Stimulated activated CD4-positive, alpha-beta T cell treated with anti-CD3 and anti-CD28 coated beads, TNF-alpha, amount 100 ng/mL, for 48 hours (primary cell): ENCODE data around the gene XIST.
"Not testable (repeated sequence)": the region's sequence is repeated elsewhere in the genome, so short reads cannot be mapped to it uniquely, and the experiment has no call there.

ENCODE experiments used
- DNase-seq, 3 donors: peaks; one replicate each; pipeline ENCODE4 v3.0.0-alpha.2; 2020; ENCODE audit warnings: low read depth in 3 of 3

Gene XIST

GRCh38 chrX:73852467-73852866 lies at the start of gene XIST:
Gene XIST (minus strand): TSS chrX:73852714.
- DNase-seq: peak in 1 of 3 donors; percentile 52

DNA sequence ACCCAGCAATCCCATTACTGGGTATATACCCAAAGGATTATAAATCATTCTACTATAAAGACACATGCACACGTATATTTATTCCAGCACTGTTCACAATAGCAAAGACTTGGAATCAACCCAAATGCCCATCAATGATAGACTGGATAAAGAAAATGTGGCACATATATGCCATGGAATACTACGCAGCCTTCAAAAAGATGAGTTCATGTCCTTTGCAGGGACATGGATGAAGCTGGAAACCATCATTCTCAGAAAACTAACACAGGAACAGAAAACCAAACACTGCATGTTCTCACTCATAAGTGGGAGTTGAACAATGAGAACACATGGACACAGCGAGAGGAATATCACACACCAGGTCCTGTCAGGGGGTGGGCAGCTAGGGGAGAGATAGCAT lies 45.8 kb upstream of the XIST start:
- DNase-seq: not testable (repeated sequence)

- peak in 1 of 3 donors; percentile 5 for DNase-seq
Observed at GRCh38 chrX:73892515-73893090, 40.1 kb upstream of the XIST start.

DNA sequence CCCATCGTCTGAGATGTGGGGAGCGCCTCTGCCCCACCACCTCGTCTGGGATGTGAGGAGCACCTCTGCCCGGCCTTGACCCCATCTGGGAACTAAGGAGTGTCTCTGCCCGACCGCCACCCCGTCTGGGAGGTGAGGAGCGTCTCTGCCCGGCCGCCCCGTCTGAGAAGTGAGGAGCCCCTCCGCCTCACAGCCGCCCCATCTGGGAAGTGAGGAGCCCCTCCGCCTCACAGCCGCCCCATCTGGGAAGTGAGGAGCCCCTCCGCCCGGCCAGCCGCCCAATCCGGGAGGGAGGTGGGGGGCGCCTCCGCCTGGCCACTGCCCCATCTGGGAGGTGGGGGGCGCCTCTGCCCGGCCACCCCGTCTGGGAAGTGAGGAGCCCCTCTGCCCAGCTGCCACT lies 29.7 kb upstream of the XIST start:
- not testable (repeated sequence) for DNase-seq

DNA sequence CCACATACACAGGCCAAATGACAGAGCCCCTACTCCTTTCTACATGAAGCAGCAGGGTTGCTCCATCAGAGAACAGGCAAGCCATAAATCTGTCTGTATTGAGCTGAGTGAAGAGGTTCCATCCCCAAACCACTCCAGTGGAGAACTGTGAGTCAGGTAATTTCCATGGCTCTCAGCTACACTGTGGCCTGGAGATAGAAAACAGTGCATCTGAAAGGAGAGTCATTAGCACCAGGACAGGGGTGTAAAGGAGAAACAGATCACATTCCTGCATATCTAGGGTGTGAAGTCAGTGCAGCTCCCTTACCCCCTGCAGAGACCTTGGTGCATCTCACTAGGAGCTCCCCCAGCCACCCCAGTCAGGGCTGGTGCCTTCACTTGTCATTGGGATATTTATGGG lies 25.2 kb upstream of the XIST start:
- no peak for DNase-seq

DNA sequence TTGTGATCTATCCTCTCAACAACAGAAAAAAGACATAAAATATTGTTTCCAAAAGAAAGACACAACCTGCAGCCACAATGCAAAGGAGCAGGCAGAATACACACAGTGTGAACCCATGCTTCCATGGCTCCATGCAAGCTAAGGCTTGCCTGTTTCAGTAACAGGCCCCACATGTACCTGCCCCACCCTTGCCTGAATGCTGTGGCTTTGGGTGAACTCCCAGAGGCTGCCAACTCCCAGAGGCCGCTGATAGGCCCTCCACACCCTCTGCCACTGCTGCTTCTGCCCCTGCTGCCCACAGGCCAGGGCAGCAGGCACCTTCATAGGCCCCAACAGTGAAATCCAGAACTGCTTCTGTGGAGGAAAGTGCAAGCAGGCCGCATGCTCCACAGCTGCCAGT lies 24.4 kb upstream of the XIST start:
- DNase-seq: no peak

- DNase-seq: no peak
Observed at GRCh38 chrX:73868916-73869315, 16.4 kb upstream of the XIST start.

GRCh38 chrX:73867144-73867543 lies 14.6 kb upstream of the XIST start:
- no peak for DNase-seq

- no peak for DNase-seq
Observed at GRCh38 chrX:73863852-73864251, 11.3 kb upstream of the XIST start.

GRCh38 chrX:73863268-73863667 lies 10.8 kb upstream of the XIST start:
- no peak for DNase-seq

- DNase-seq: no peak
Observed at GRCh38 chrX:73859622-73860021, 7.1 kb upstream of the XIST start.

DNA sequence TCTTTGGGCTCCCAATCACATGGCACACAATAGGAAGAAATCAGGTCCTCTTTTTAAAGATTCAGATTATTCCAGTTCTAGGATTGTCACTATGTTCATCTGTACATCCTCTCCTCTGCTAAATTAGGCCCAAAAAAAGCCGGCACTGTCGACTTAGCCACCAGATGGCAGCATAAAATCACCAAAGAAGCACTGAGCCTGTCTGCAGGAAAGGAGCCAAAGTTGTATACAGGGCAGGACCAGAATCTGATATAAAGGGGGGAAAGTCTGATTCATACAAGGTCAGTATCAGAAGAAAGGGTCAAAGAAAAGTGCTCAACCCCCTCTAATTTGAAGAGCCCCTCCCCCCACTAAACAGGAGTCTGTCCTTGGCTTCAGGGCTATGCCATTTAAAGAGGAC lies 3.0 kb upstream of the XIST start:
- DNase-seq: peak; percentile 14 to 43 (median 16)

- no peak for DNase-seq
Observed at GRCh38 chrX:73852022-73852421, 492 bp downstream of the XIST start.

DNA sequence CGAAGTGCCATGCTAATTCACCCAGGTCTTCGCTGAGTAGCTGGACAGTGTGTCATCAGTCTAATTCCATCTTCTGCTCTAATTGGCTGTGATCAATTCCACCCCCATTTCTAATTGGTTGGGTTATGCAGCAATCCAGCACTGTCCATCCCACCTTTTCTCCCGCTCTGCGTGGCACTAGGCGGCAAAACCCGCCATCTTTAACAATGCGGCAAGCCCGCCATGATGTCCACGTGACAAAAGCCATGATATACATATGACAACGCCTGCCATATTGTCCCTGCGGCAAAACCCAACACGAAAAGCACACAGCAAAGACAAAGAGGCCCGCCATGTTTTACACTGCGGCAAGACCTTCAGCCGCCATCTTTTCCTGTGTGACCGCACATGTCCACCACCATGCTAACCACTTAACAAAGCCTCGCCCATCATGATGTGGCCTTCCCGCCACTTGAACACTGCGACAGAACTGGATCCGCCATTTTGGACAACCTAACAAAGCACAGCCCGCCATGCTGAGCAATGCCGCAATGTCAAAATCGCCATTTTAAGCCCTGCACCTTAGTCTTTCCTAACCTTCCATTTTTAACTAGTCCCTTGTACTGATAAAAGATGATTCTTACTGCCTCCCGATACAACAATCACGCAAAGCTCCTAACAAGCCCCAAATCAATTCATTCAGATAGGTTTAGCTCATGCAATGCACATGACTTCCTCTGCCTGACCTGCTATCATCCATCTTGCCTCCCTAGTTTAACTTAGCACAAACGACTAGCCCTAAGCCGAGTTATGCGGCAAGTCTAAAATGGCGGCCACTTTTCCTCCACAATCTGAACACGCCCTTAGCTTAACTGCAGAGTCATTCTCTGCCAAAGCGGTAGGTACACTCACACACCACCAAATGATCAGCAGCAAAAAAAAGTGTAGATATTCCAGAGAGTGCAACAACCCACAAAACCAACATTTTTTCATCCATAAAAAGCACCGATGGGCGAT lies 1.2 kb downstream of the XIST start:
- DNase-seq: peak in 1 of 3 donors; percentile 38

GRCh38 chrX:73850124-73851013 lies 2.1 kb downstream of the XIST start:
- no peak for DNase-seq

DNA sequence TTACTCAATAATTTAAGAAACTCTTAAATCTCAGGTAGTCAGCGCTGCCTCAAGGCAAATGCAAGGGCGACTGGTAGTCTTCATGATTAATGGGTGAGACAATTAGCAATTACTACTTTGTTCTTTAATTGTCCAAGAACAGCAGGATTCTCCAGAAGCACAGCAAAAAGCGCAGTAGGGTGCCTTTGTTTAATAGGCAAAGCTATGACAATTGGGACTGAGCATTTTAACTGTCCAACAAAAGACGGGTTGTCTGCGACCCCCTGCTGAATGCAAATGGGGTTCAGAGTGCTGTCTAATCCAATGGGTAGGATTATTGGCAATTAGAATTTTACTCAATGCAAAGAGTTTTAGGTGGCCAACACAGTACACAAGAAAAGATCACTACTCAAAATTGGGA lies 3.4 kb downstream of the XIST start:
- no peak for DNase-seq

DNA sequence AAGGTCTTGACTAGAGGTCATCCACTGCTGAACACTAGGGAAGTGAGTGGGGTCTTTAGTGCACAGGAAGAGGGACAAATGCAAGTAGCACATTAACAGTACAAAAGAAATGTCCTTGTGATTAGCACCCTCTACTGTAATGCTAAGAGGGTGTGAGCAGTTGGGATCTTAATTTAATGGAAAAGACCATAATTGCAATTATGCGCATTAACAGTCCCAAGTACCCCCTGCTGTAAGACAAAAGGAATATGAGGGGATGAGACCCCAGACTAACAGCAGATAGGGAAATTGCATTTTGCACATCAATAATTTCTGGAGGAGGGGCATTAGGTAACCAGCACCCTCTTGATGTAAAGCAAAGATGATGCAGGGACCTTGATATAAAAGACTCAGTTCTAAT lies 4.5 kb downstream of the XIST start:
- DNase-seq: no peak

DNA sequence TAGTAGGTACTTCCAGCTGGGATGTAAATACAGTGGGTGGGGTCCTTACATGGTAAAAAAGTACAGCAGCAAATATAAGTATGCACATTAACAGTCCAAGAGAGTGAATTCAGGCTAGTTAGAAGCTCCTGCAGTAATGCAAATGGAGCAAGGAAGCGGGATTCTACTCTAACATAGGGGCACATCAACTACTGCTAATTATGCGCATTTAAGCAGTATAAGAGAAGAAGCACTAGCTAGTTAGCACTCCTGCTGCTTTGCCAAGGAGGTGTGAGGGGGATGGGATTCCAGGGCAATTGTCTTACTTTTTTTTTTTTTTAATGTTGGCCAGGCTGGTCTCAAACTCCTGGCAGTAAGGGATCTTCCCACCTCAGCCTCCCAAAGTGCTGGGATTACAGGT lies 5.4 kb downstream of the XIST start:
- DNase-seq: no peak

DNA sequence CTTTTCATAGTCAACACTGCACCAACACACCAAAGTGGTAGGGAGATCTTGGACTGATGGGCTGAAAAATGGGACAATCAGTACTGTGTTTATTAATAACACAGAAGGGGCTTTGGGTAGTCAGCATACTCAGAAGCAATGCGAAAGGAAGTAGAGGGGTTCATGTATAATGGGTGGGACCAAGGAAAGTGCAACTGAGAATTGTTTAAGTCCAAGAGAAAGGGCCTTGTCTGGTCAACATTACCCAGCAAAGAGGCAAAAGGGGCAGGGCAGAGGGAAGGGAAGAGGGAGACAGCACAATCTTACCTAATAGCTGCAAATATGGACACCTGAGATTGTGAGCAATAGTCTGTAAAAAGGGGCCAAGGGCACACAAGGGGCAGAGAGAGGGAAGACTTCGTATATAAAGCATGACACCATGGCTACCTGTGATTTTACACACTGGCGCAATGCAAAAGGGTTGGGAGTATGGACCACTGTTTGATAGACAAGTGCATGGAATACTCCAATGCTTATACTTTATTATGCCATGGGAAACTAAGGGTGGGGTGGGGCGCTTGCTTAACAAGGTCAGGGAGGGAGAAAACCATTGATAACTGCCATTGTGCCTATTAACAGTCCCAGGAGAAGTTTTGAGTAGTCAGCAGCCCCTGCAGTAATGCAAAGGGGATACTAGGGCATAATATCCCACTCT lies 9.8 kb downstream of the XIST start:
- no peak for DNase-seq

DNA sequence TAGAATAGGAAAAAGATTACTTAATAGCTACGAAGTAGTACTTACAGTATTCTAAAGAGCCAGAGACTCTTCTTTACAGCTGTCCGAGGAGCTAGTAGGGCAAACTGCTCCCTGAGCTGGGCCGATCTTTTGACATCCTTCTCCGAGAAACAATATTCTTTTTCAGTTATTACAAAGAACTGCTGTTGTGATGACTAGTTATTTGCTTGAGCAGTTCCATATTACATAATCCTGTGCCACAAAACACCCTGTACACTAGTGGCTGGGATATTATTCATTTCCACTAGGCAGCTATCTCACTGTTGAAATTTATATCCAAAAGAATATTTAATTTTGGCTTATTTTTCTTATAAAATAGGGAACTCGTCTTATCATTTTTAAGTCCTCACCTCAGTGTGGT lies 11.2 kb downstream of the XIST start:
- no peak for DNase-seq

DNA sequence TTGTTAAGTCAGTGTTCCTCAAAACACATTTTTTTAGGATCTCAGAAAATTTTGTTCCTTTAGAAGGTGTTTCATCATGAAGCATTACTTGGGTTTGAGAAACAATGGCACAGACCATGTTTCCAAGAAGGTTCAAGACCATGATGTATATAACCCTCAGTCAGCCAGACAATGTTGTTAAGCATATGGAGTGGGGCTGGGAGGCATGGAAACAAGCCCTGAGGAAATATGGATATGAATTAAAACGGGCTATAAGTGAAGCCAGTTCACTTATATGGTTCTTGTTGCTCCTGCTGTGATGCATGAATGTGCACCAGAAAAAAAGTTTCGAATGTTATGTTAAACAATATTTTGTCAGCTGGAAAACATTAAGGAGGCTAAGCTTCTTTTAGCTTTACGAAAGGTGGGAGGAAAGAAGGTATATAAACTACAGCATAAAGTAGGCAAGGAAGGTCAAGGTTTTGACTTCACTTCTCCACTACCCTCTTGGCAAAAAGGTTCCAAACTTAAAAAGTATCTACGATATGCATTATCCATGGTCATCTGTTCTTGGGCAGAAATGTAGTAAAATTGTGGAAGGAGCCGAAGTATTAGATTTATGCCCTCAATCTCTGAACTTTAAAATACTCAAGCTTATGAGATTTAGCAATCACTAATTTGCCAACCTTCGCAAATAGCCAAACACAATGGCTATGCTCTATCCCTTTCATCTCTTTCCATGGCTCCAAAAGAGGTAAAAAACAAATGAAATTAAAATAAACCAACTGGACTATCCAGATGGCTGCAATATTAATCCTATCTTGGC lies 12.2 kb downstream of the XIST start:
- DNase-seq: no peak
